AG10803 (cell line): ENCODE measurements around the gene FSIP1.

Experiments used
- DNase-seq: peaks from one replicate; pipeline ENCODE4 v3.0.0; 2010; ENCODE audit warnings: low read depth
- H3K4me3 ChIP-seq: 2 replicates; pipeline ENCODE4 v1.5.1; 2011; ENCODE audit warnings: mild to moderate bottlenecking, low read length, control low read depth
- TF ChIP-seq, protein P1 (sequence below): conservative IDR thresholded peaks from 2 replicates; pipeline ENCODE4 v1.5.1; 2011; ENCODE audit warnings: mild to moderate bottlenecking, low read length, control low read depth, inconsistent platforms

FSIP1 gene

DNA sequence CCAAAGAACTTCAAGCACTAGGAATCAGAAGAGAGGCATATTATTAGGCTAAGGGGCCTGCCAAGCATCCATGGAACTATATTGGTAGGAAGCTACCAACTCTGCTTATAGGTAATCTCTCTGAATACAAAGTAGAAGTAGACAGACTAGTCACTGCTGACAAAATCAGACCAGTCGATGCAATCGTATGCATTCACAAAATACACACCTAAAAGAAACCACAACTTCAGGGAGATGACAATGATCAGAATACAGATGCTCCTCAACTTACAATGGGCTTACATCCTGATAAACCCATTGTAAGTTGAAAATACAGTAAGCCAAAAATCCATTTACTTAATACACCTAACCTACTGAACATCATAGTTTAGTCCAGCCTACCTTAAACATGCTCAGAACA, 94.7 kb downstream of the FSIP1 start:
- no peak for DNase-seq
- no peak overlapping the region for H3K4me3 ChIP-seq
- TF ChIP-seq, protein P1, sequence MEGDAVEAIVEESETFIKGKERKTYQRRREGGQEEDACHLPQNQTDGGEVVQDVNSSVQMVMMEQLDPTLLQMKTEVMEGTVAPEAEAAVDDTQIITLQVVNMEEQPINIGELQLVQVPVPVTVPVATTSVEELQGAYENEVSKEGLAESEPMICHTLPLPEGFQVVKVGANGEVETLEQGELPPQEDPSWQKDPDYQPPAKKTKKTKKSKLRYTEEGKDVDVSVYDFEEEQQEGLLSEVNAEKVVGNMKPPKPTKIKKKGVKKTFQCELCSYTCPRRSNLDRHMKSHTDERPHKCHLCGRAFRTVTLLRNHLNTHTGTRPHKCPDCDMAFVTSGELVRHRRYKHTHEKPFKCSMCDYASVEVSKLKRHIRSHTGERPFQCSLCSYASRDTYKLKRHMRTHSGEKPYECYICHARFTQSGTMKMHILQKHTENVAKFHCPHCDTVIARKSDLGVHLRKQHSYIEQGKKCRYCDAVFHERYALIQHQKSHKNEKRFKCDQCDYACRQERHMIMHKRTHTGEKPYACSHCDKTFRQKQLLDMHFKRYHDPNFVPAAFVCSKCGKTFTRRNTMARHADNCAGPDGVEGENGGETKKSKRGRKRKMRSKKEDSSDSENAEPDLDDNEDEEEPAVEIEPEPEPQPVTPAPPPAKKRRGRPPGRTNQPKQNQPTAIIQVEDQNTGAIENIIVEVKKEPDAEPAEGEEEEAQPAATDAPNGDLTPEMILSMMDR, result no peak

DNA sequence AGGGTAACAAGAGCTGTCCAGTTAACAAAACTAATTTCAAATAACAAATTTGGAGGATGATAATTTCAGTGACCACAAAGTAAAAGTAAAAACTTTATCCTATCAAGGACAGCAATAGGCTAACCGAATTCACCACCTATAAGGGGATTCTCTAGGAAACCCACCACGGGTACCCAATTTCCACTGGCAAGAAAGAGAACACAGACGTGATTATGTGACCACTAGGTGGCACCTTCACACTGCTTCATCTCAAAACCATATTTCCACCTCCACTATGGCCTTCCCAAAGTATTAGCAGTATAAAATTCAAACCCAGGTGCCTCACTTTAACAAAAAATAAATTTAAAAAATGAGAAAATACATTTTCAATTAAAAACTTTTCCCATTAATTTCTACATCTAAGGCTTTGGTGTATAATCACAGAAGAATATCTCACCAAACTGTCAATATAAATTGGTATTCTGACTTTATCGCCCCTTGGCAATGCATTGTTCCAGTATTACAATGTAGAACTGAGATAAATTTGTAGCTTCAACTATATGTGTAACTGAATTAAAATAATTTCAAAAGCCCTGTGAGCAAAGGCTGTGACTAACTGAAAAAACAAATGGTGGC, 96.5 kb downstream of the FSIP1 start:
- TF ChIP-seq, protein P1, result peak; percentile 82
- DNase-seq, result peak; percentile 68
- H3K4me3 ChIP-seq, result no peak overlapping the region

DNA sequence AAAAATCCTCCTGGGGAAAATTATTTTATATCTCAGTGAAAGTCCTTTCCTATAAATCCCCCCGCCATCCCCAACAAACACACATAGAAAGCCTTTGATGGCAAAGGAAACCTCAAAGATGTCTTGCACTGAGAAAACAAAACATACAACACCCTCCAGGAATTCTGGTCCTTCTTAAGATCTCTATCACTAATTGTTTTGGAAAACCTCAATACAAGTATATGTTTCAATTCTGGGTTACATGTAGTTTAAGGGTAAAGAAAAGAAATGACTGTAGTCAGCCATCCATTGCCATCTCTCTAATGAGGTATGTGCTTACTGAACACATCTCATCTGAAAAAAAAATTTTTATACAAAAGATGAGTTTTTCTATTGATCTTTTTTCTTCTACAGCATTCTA, 97.3 kb downstream of the FSIP1 start:
- H3K4me3 ChIP-seq, result no peak overlapping the region
- no peak for DNase-seq
- TF ChIP-seq, protein P1, result no peak

DNA sequence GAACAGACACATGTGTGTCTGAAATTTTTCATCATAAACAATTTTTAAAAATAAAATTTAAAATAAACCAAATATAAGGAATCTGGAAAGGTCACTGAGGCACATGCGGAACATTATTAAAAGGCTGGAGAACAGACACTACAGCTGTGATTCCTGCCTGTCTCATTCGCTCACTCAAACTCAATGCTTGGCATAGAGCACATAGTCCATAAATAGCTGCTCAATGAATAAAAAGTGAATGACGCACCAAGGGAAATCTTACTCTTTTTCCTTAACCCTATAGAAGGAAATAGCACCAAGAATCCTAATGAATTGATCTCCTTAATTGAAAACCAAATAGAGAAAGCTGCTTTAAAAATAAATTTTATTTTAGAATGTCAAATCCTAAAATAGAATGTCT, 98.4 kb downstream of the FSIP1 start:
- no peak for DNase-seq
- TF ChIP-seq, protein P1, result no peak
- no peak overlapping the region for H3K4me3 ChIP-seq

DNA sequence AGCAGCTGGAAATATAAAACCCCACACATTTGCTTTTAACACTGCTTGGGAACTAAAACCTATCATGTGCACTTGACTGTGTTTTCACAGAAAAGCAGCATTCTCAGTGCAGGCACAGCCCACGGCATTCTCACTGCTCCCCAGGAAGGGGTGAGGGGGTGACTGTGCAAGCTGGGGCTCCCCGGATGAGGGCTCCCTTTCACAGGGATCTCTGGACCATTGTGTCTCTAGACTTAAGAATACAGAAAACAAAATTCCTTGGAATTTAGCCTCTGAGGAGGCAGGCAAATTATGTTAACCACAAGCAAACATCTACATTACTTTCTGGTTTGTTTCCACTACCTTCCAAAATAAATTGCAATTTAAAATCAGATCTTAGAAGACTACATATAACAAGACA, 100.3 kb downstream of the FSIP1 start:
- H3K4me3 ChIP-seq, result no peak overlapping the region
- TF ChIP-seq, protein P1, result 0 out of 2 replicates have a peak, but pooled peaks have one; percentile 18
- peak; percentile 77 for DNase-seq

DNA sequence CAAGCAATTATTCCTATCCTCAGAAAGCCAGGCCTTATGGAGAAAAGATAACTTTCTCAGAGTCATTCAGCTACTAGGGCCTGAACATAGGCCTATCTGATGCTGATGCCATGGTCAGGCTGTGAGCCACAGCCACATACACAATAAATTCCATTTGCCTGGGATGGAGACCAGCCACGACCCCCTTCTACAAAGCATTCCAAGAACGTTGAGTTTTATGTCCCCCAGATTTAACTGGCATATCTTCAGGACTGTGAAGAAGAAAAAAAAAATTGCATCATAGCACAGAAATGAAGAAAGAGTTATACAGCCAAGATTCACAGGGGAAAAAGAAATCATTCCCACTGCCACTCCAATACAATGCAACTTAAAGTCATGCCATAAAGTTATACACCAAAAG, 101.8 kb downstream of the FSIP1 start:
- DNase-seq, result peak; percentile 98
- no peak overlapping the region for H3K4me3 ChIP-seq
- TF ChIP-seq, protein P1, result no peak

DNA sequence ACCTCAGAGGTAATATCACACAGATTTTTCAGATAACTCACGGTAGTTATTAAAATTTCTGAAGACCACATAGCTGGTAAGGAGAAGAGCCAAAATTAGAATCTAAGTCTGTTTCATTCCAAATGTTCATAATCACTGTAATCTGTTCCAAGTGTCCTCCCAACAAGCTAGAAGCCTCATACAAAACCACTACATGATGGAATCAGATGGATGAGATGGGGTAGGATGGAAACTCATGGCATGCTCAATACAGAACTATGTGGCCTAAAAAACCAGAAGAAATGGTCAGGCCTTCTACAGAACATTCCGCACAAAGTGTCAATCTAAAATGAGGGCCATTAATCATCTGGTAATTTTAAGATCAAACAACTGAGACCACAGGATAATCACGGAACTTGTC, 110.0 kb downstream of the FSIP1 start:
- TF ChIP-seq, protein P1, result no peak
- H3K4me3 ChIP-seq, result no peak overlapping the region
- peak; percentile 72 for DNase-seq
